OCI-LY1 (cell line): Measurements from ENCODE around the gene ADGB.

Experiments
- H2AFZ ChIP-seq: fragments of 200-600 bp; sonication (generic), shearing (Covaris generic); 2 replicates; pipeline ENCODE4 v1.6.0; 2014; ENCODE audit warnings: antibody characterized with exemption, mild to moderate bottlenecking, low read length
- H3F3A ChIP-seq: fragments of 200-600 bp; sonication (generic), shearing (Covaris generic); 2 replicates; pipeline ENCODE4 v1.6.0; 2014; ENCODE audit warnings: mild to moderate bottlenecking, antibody characterized with exemption, low read length, moderate library complexity; ENCODE audit not compliant: insufficient read depth
- H3K27ac ChIP-seq: fragments of 200-600 bp; sonication (generic); 2 replicates; pipeline ENCODE4 v1.5.1; 2014; ENCODE audit warnings: low read length, mixed run types, mild to moderate bottlenecking, low read depth; ENCODE audit not compliant: poor library complexity, severe bottlenecking
- H3K27me3 ChIP-seq: fragments of 200-600 bp; sonication (generic); 2 replicates; pipeline ENCODE4 v1.6.0; 2014; ENCODE audit warnings: antibody characterized with exemption, mild to moderate bottlenecking, low read length, moderate library complexity; ENCODE audit not compliant: insufficient read depth
- H3K36me3 ChIP-seq: fragments of 200-600 bp; sonication (generic); 2 replicates; pipeline ENCODE4 v1.6.1; 2014; ENCODE audit warnings: mild to moderate bottlenecking, antibody characterized with exemption, low read length, moderate library complexity, mixed read lengths; ENCODE audit not compliant: insufficient read depth
- H3K4me1 ChIP-seq: fragments of 200-600 bp; sonication (generic); 2 replicates; pipeline ENCODE4 v1.5.1; 2014; ENCODE audit warnings: mild to moderate bottlenecking, low read length, moderate library complexity; ENCODE audit not compliant: insufficient read depth, severe bottlenecking
- H3K4me2 ChIP-seq: fragments of 200-600 bp; sonication (generic), shearing (Covaris generic); 2 replicates; pipeline ENCODE4 v1.6.1; 2014; ENCODE audit warnings: low read length
- H3K4me3 ChIP-seq: fragments of 200-600 bp; sonication (generic); 2 replicates; pipeline ENCODE4 v1.5.1; 2014; ENCODE audit warnings: low read length, low read depth, mild to moderate bottlenecking, mixed read lengths; ENCODE audit not compliant: poor library complexity, severe bottlenecking
- H3K79me2 ChIP-seq: fragments of 200-600 bp; shearing (Covaris generic); 2 replicates; pipeline ENCODE4 v1.6.1; 2016; ENCODE audit warnings: mixed run types, low read length, mixed read lengths; ENCODE audit not compliant: insufficient read depth
- H3K9ac ChIP-seq: fragments of 200-600 bp; sonication (generic), shearing (Covaris generic); 2 replicates; pipeline ENCODE4 v1.6.1; 2014; ENCODE audit warnings: mild to moderate bottlenecking, low read length, mixed read lengths
- H3K9me2 ChIP-seq: fragments of 200-600 bp; sonication (generic), shearing (Covaris generic); 2 replicates; pipeline ENCODE4 v1.6.1; 2014; ENCODE audit warnings: low read depth, mild to moderate bottlenecking, low read length, mixed read lengths
- H3K9me3 ChIP-seq: fragments of 200-600 bp; shearing (Covaris generic); 2 replicates; pipeline ENCODE4 v1.6.1; 2014; ENCODE audit warnings: low read length, mixed read lengths
- H4K20me1 ChIP-seq: fragments of 200-600 bp; sonication (generic), shearing (Covaris generic); 2 replicates; pipeline ENCODE4 v1.6.0; 2016; ENCODE audit warnings: mild to moderate bottlenecking, low read length; ENCODE audit not compliant: insufficient read depth
- EZH2 ChIP-seq: fragments of 200-600 bp; sonication (generic), shearing (Covaris generic); IDR thresholded peaks from 2 replicates; pipeline ENCODE4 v1.8.0; 2017; ENCODE audit warnings: borderline replicate concordance, mixed run types, mild to moderate bottlenecking, antibody characterized with exemption, low read length, moderate library complexity, mixed read lengths
- TF ChIP-seq, protein P1 (sequence below): fragments of 200-600 bp; sonication (generic), shearing (Covaris generic); IDR thresholded peaks from 2 replicates; pipeline ENCODE4 v1.5.1; 2017; ENCODE audit warnings: mild to moderate bottlenecking, antibody characterized with exemption, low read length, moderate library complexity, mixed read lengths

The ADGB gene

DNA sequence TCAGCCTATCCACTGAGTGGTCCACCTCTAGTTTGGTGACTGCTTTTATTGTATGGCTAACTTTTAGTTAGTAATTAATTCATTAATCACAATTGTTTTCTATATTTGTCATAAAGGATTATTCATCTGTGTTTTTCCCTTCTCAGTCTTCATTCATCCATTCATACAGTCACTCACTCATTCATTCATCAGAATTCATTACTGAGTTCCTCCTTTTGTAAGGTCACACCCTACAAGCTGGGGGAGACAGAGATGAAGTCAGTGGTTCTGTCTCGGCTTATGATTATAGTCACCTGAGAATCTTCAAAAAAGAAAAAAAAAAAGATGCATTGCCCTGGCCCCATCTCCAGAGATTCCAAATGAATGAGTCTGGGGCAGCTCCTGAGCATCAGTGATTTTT is 257.1 kb downstream of the ADGB start:
- TF ChIP-seq, protein P1, sequence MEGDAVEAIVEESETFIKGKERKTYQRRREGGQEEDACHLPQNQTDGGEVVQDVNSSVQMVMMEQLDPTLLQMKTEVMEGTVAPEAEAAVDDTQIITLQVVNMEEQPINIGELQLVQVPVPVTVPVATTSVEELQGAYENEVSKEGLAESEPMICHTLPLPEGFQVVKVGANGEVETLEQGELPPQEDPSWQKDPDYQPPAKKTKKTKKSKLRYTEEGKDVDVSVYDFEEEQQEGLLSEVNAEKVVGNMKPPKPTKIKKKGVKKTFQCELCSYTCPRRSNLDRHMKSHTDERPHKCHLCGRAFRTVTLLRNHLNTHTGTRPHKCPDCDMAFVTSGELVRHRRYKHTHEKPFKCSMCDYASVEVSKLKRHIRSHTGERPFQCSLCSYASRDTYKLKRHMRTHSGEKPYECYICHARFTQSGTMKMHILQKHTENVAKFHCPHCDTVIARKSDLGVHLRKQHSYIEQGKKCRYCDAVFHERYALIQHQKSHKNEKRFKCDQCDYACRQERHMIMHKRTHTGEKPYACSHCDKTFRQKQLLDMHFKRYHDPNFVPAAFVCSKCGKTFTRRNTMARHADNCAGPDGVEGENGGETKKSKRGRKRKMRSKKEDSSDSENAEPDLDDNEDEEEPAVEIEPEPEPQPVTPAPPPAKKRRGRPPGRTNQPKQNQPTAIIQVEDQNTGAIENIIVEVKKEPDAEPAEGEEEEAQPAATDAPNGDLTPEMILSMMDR = no peak
- no peak for TF ChIP-seq EZH2

DNA sequence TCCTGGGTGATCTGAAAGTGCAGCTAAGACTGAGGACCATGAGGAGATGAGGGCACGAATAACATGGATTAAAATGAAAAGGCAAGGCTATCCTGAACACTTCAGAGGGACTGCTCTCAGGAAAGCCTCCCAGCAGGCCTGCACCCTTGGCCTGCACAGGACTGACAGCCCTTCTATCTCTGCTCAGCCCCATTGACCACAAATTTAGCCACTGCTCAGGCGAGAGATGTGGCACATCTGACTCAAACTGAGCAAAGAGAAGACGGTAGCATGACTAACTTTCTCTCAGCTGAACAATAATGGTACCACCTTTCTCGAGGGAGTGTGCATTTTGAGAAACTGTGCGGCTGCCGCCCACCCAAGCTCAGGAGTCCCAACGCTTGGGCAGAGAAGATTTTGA is 257.5 kb downstream of the ADGB start:
- peaks cover 6% of the 10 kb centered on the region for H3K4me1 ChIP-seq
- H3K4me3 ChIP-seq = no peak overlapping the region
- no peak overlapping the region for H3K4me2 ChIP-seq
- H3K9me3 ChIP-seq = no peaks in the 10 kb centered on the region
- no peaks in the 10 kb centered on the region for H3K36me3 ChIP-seq
- TF ChIP-seq EZH2 = no peak
- TF ChIP-seq, protein P1 = no peak
- no peaks in the 10 kb centered on the region for H4K20me1 ChIP-seq
- H2AFZ ChIP-seq = no peak overlapping the region
- H3K9me2 ChIP-seq = no peaks in the 10 kb centered on the region
- H3K9ac ChIP-seq = no peak overlapping the region
- no peaks in the 10 kb centered on the region for H3K27me3 ChIP-seq
- no peak overlapping the region for H3K27ac ChIP-seq
- H3F3A ChIP-seq = no peaks in the 10 kb centered on the region
- no peaks in the 10 kb centered on the region for H3K79me2 ChIP-seq

More for the DNA sequence above, 257.1 kb downstream of the ADGB start:
- no peak overlapping the region for H3K4me3 ChIP-seq
- no peaks in the 10 kb centered on the region for H3K27me3 ChIP-seq
- H3K4me1 ChIP-seq = peaks cover 6% of the 10 kb centered on the region
- H3K79me2 ChIP-seq = no peaks in the 10 kb centered on the region
- H3F3A ChIP-seq = no peaks in the 10 kb centered on the region
- H3K36me3 ChIP-seq = no peaks in the 10 kb centered on the region
- no peaks in the 10 kb centered on the region for H3K9me3 ChIP-seq
- H3K27ac ChIP-seq = no peak overlapping the region
- H3K4me2 ChIP-seq = no peak overlapping the region
- no peaks in the 10 kb centered on the region for H4K20me1 ChIP-seq
- no peak overlapping the region for H3K9ac ChIP-seq
- H3K9me2 ChIP-seq = no peaks in the 10 kb centered on the region
- no peak overlapping the region for H2AFZ ChIP-seq

DNA sequence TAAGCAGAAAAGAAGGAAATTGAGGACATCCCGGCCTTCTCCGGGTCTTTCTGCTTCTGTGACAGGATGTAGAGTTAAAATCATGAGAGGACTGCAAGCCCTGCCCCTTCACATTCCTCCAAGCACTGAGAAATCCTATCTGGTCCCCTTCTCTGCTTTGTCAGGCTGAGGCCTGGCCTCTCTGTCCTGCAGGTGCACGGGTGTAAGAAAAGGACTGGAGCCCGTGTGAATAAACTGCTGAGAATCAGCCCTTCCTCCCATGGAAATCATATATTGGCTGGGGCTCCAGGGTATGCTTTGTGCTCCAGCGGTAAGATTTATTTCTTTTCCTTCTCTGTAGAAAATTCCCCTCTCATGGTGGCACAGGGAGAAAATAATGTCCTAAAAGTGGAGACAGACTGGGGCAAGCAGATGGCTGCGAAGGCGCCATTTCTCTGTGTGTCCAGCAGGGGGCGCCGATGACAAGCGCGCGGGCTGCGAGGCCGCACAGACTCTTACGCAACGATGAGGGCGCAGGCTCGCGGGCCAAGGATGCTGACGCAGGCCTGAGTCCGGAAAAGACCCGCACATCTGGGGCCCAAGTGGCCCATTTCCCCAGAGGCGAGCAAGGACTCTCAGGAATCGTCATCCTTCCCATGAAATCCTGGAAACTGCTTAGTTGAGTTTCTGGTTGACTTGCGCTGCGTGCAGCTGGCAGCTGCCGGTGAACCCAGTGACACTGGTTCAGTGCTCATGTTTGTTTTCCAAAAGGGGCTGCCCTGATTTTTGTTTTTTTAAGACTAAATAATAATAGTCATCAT is 258.6 kb downstream of the ADGB start:
- TF ChIP-seq, protein P1 = peak; percentile 96
- TF ChIP-seq EZH2 = no peak
- H3K27ac ChIP-seq = no peak overlapping the region
- H3K79me2 ChIP-seq = no peaks in the 10 kb centered on the region
- H3K4me2 ChIP-seq = peak overlapping the region; percentile 67
- peaks cover 6% of the 10 kb centered on the region for H3K4me1 ChIP-seq
- no peak overlapping the region; the same call in 1 of the 2 replicates for H3K9ac ChIP-seq
- no peaks in the 10 kb centered on the region for H3F3A ChIP-seq
- peak overlapping the region; percentile 49 for H3K4me3 ChIP-seq
- H3K9me3 ChIP-seq = no peaks in the 10 kb centered on the region
- H4K20me1 ChIP-seq = no peaks in the 10 kb centered on the region
- no peaks in the 10 kb centered on the region for H3K36me3 ChIP-seq
- H3K9me2 ChIP-seq = no peaks in the 10 kb centered on the region
- no peaks in the 10 kb centered on the region for H3K27me3 ChIP-seq
- peak overlapping the region; percentile 80; the same call in 1 of the 2 replicates for H2AFZ ChIP-seq
